Cerebellar cortex (tissue), 1 donor: ENCODE data around the gene NMT1.
A peak's percentile ranks its signal among the peaks of the same experiment; 100 is the strongest.

Source experiments
- DNase-seq: peaks from one replicate; pipeline ENCODE4 v3.0.0-alpha.2; 2015; ENCODE audit warnings: low spot score

Gene NMT1

GRCh38 chr17:45081047-45081703 lies 20.1 kb downstream of the NMT1 start:
- DNase-seq = no peak

- no peak for DNase-seq
Observed at GRCh38 chr17:45086391-45086790, 25.3 kb downstream of the NMT1 start.

- no peak for DNase-seq
Observed at GRCh38 chr17:45086865-45087503, 25.9 kb downstream of the NMT1 start.

- no peak for DNase-seq
Observed at GRCh38 chr17:45087504-45087975, 26.4 kb downstream of the NMT1 start.

- DNase-seq = no peak
Observed at GRCh38 chr17:45087978-45088377, 26.9 kb downstream of the NMT1 start.

- DNase-seq = no peak
Observed at GRCh38 chr17:45088741-45089140, 27.6 kb downstream of the NMT1 start.

GRCh38 chr17:45090711-45091110 lies 29.6 kb downstream of the NMT1 start:
- no peak for DNase-seq

- no peak for DNase-seq
Observed at GRCh38 chr17:45091778-45092425, 30.8 kb downstream of the NMT1 start.

GRCh38 chr17:45092911-45093430 lies 31.9 kb downstream of the NMT1 start:
- peak; percentile 51 for DNase-seq

GRCh38 chr17:45093444-45094110 lies 32.5 kb downstream of the NMT1 start:
- DNase-seq = no peak

GRCh38 chr17:45096141-45096540 lies 35.0 kb downstream of the NMT1 start:
- peak; percentile 44 for DNase-seq

- no peak for DNase-seq
Observed at GRCh38 chr17:45096926-45097325, 35.8 kb downstream of the NMT1 start.

GRCh38 chr17:45098081-45098868 lies 37.2 kb downstream of the NMT1 start:
- DNase-seq = no peak

- DNase-seq = peak; percentile 95
Observed at GRCh38 chr17:45098869-45099616, 37.9 kb downstream of the NMT1 start.

- no peak for DNase-seq
Observed at GRCh38 chr17:45101546-45101882, 40.4 kb downstream of the NMT1 start.

- no peak for DNase-seq
Observed at GRCh38 chr17:45101883-45102811, 41.0 kb downstream of the NMT1 start.

GRCh38 chr17:45102856-45103255 lies 41.7 kb downstream of the NMT1 start:
- no peak for DNase-seq

GRCh38 chr17:45103269-45103795 lies 42.2 kb downstream of the NMT1 start:
- DNase-seq = peak; percentile 55

- no peak for DNase-seq
Observed at GRCh38 chr17:45104029-45104428, 42.9 kb downstream of the NMT1 start.

- DNase-seq = no peak
Observed at GRCh38 chr17:45104497-45104896, 43.4 kb downstream of the NMT1 start.
